Measurements from ENCODE around the gene SLC22A17. TPM values are rescaled to one million over a fixed set of nuclear protein-coding genes. Genes with fewer than 3 reads are reported as not detected.

SLC22A17 gene
- total RNA-seq, 1 donor from 2014 or later = 7.3 TPM

DNA sequence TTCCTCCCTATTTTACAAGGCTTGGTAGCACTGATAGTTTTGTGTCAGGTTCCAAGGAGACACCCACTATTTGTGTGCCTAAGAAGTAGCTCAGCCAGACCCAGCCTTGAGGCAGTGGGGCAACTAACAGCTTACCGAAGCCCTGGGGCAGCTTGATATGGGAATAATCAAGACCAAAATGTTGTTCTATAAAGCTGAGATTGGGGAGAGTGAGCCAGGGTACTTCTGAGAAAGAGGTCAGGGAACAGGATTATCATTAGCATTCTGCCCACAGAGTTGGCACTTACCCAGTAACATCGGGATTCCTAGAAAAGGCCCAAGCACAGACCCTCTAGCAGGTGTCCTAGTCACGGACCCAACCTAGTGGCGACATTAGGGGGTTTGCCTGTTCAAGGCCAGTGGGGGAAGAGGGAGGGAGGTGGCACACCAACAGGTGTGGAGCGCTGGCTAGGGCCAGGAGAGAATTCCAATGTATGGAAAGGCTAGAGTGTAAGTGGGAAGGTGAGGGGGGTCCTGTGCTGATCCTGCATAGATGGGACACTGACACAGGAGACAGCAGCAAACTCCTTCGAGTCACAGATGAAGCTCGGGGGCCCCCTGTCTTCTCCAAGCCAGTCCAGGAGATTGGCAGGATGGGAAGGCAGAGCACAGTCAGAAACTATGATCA, 54.9 kb downstream of the SLC22A17 start:
- TF ChIP-seq, protein P1, sequence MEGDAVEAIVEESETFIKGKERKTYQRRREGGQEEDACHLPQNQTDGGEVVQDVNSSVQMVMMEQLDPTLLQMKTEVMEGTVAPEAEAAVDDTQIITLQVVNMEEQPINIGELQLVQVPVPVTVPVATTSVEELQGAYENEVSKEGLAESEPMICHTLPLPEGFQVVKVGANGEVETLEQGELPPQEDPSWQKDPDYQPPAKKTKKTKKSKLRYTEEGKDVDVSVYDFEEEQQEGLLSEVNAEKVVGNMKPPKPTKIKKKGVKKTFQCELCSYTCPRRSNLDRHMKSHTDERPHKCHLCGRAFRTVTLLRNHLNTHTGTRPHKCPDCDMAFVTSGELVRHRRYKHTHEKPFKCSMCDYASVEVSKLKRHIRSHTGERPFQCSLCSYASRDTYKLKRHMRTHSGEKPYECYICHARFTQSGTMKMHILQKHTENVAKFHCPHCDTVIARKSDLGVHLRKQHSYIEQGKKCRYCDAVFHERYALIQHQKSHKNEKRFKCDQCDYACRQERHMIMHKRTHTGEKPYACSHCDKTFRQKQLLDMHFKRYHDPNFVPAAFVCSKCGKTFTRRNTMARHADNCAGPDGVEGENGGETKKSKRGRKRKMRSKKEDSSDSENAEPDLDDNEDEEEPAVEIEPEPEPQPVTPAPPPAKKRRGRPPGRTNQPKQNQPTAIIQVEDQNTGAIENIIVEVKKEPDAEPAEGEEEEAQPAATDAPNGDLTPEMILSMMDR (conservative IDR thresholded peaks at IDR 0.05; ENCODE audit: low read depth, low read length) = no peak
- DNase-seq (ENCODE audit: low read depth) = no peak
- H3K4me3 ChIP-seq (ENCODE audit: low read depth, low read length) = no peak overlapping the region

DNA sequence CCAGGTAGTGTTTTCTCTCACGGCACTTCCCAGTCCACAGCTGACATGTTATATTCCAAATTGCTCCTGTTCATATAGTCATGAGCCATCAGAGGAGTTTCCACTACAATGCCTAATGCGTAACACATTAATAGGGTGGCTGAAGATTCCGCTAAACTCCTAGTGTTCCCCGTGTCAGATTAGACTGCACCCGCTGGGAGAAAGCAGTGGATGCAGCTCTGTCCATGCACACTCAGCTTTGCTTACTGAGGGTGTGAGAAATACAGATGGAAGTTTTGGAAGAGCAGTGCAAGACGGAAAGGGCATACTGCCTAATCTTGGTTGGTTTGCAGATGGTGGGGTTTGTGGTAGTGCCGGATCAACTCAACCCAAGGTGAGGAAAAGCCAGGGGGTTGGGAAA, 55.6 kb downstream of the SLC22A17 start:
- no peak for DNase-seq (ENCODE audit: low read depth)

More for the DNA sequence above, 55.6 kb downstream of the SLC22A17 start:
- TF ChIP-seq, protein P1 (conservative IDR thresholded peaks at IDR 0.05; ENCODE audit: low read depth, low read length) = no peak
- no peak overlapping the region for H3K4me3 ChIP-seq (ENCODE audit: low read depth, low read length)

Other genes starting within 250 kb of the SLC22A17 start
- gene CIROP, start 247.9 kb downstream of the SLC22A17 start, total RNA-seq = not detected in 2 replicates
- not detected in 2 replicates for gene CEBPE, start 233.6 kb downstream of the SLC22A17 start, total RNA-seq
- 1.4 and 3.3 TPM in 2 replicates for gene SLC7A8, start 169.2 kb downstream of the SLC22A17 start, total RNA-seq
- not detected in 2 replicates for gene RNF212B, start 115.0 kb downstream of the SLC22A17 start, total RNA-seq
- gene HOMEZ, start 66.8 kb downstream of the SLC22A17 start, total RNA-seq = 10.4 and 11.6 TPM in 2 replicates
- 1.5 and 1.6 TPM in 2 replicates for gene PPP1R3E, start 50.0 kb downstream of the SLC22A17 start, total RNA-seq
- 10.7 and 13.3 TPM in 2 replicates for gene BCL2L2, start 46.1 kb downstream of the SLC22A17 start, total RNA-seq
- gene PABPN1, start 31.4 kb downstream of the SLC22A17 start, total RNA-seq = 62.2 and 79.9 TPM in 2 replicates
- 5.0 and 15.2 TPM in 2 replicates for gene EFS, start 12.3 kb upstream of the SLC22A17 start, total RNA-seq
- not detected in 2 replicates for gene IL25, start 19.9 kb upstream of the SLC22A17 start, total RNA-seq
- not detected in 2 replicates for gene CMTM5, start 24.2 kb upstream of the SLC22A17 start, total RNA-seq
- gene MYH6, start 55.4 kb upstream of the SLC22A17 start, total RNA-seq = not detected in 2 replicates
- gene MYH7, start 82.8 kb upstream of the SLC22A17 start, total RNA-seq = not detected in 2 replicates
- gene NGDN, start 116.8 kb upstream of the SLC22A17 start, total RNA-seq = 41.3 and 41.4 TPM in 2 replicates
- gene ZFHX2, start 198.9 kb upstream of the SLC22A17 start, total RNA-seq = 0.58 and 0.81 TPM in 2 replicates
- 10.4 and 37.2 TPM in 2 replicates for gene THTPA, start 203.4 kb upstream of the SLC22A17 start, total RNA-seq
- gene AP1G2, start 214.9 kb upstream of the SLC22A17 start, total RNA-seq = 55.4 and 89.9 TPM in 2 replicates
- 0.06 TPM in 1 of 2 replicates, not detected in the other for gene JPH4, start 225.9 kb upstream of the SLC22A17 start, total RNA-seq

Measured in epithelial cell of proximal tubule (primary cell).